Panc1 (cell line): Measurements from ENCODE around the gene HMGA1. TPM values are rescaled to one million over a fixed set of nuclear protein-coding genes. Genes with fewer than 3 reads are reported as not detected.

Source experiments
- ATAC-seq: fragments of 200-7000 bp; cut with Tn5 transposase; 2 replicates; pipeline ENCODE4 v1.9.1; 2020; ENCODE audit warnings: mild to moderate bottlenecking, moderate library complexity
- BruUV-seq: library from RNA; stranded (reverse); fragments of 400-500 nt; replicated peaks from 2 replicates; lab custom pipeline; 2021; lab: Mats Ljungman, UMichigan
- CTCF ChIA-PET: fragments of 300-600 bp; sonication (Branson Sonifier 250); formaldehyde crosslinking; loops from one replicate; lab custom pipeline; 2022; ENCODE audit warnings: antibody characterized with exemption; lab: Charles Lee
- POLR2A ChIA-PET: fragments of 300-600 bp; sonication (Branson Sonifier 250); formaldehyde crosslinking; loops from one replicate; lab custom pipeline; 2022; ENCODE audit warnings: antibody characterized with exemption; lab: Charles Lee
- DNase-seq: peaks from one replicate; pipeline ENCODE4 v3.0.0-alpha.2; 2010; ENCODE audit warnings: low read depth, low spot score
- H3K27ac ChIP-seq: 2 replicates; pipeline ENCODE4 v1.5.1; 2011; ENCODE audit warnings: mild to moderate bottlenecking, low read length, inconsistent platforms
- H3K27me3 ChIP-seq: fragments of 200-500 bp; sonication (Bioruptor generic); 2 replicates; pipeline ENCODE4 v1.6.0; 2014; ENCODE audit warnings: low read length, inconsistent platforms; ENCODE audit not compliant: control insufficient read depth, insufficient read depth
- H3K36me3 ChIP-seq: fragments of 200-500 bp; sonication (Bioruptor generic); 2 replicates; pipeline ENCODE4 v1.5.1; 2014; ENCODE audit warnings: inconsistent platforms, mild to moderate bottlenecking, low read length, moderate library complexity; ENCODE audit not compliant: control insufficient read depth, insufficient read depth
- H3K4me1 ChIP-seq: 2 replicates; pipeline ENCODE4 v1.5.1; 2011; ENCODE audit warnings: inconsistent platforms, mild to moderate bottlenecking, low read length, moderate library complexity; ENCODE audit not compliant: control insufficient read depth, insufficient read depth
- H3K4me3 ChIP-seq, 2 experiments: 2 replicates each; pipeline ENCODE4 v1.5.1; 2011 to 2012; ENCODE audit warnings: low read depth in 2 of 2, low read length in 2 of 2, mild to moderate bottlenecking in 2 of 2, inconsistent platforms in 1 of 2, moderate library complexity in 1 of 2
- H3K9me3 ChIP-seq: fragments of 200-500 bp; sonication (Bioruptor generic); 2 replicates; pipeline ENCODE4 v1.5.1; 2014; ENCODE audit warnings: low read depth, mild to moderate bottlenecking, inconsistent platforms, low read length, moderate library complexity; ENCODE audit not compliant: control insufficient read depth, insufficient read depth
- POLR2AphosphoS5 ChIP-seq: IDR thresholded peaks from 2 replicates; pipeline ENCODE4 v1.6.1; 2012; ENCODE audit warnings: mild to moderate bottlenecking, low read depth, low read length, moderate library complexity
- SIN3A ChIP-seq: IDR thresholded peaks from 2 replicates; pipeline ENCODE4 v1.6.1; 2012; ENCODE audit warnings: low read depth, mild to moderate bottlenecking, low read length, moderate library complexity, borderline replicate concordance; ENCODE audit not compliant: insufficient read depth
- TCF7L2 ChIP-seq: IDR thresholded peaks from 2 replicates; pipeline ENCODE4 v1.6.1; 2011; ENCODE audit warnings: mild to moderate bottlenecking, low read depth, low read length, inconsistent platforms
- in situ Hi-C: cut with HindIII; loops from 2 replicates; pipeline ENCODE4 v1.10.0; 2016; ENCODE audit warnings: low sequenced_read_pairs, low pct_unique_long_range_greater_than_20kb
- intact Hi-C: fragments of 100-400 bp; cut with micrococcal nuclease; formaldehyde crosslinking; loops from one replicate; pipeline ENCODE4 v1.10.0; 2022; ENCODE audit not compliant: unreplicated experiment
- total RNA-seq: library from RNA; stranded (reverse); gene quantifications from one replicate; pipeline ENCODE4 v1.2.1, GENCODE V29; 2021; ENCODE audit not compliant: unreplicated experiment
- TF ChIP-seq, protein P1 (sequence below): fragments of 450-650 bp; IDR thresholded peaks from 2 replicates; pipeline ENCODE4 v1.5.1; 2017; ENCODE audit warnings: mild to moderate bottlenecking
- TF ChIP-seq, protein P2 (sequence below), 2 experiments: IDR thresholded peaks; 2 replicates each; pipeline ENCODE4 v1.6.1; 2011 to 2012; ENCODE audit warnings: low read depth in 2 of 2, control low read depth in 1 of 2, low read length in 1 of 2, mild to moderate bottlenecking in 1 of 2, moderate library complexity in 1 of 2; ENCODE audit not compliant: insufficient read depth in 1 of 2

The HMGA1 gene
- total RNA-seq, 1 experiment from 2014 or later = 444 TPM

DNA sequence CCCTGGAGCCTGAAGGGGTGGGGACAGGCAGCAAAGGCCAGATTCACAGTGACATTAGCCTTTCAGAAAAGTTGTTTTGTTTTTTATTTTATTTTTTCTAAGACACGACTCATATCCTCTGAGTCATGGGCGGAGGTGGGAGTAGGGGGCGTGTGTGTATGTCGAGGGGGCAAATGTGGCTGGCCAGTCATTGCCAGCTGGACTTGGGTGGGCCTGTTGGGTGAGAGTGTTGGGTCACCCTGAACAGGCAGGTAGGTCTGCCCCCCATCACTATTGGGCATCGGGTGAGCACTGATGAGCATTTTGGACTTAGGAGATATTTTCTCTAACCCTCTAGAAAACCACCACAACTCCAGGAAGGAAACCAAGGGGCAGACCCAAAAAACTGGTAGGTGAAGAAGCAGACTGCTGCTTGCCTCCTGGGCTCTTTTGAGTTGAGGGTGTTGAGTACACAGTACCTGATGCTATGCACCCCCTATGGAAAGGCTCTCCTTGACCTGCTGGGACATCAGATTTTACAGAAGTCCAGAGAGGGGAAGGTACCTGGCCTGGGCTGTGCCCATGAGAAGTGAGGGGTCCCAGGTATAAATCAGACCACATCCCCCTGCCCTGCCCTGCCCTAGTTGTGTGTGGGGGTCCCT, 6.6 kb downstream of the HMGA1 start:
- ChIA-PET POLR2A (interaction anchor here (0.6 to 0.8 kb wide), 3 partner anchors 14 to 182 kb away, joined by 3 to 8 read pairs (median 5); no protein-coding TSS in a partner anchor), CTCF (interaction anchor here (1.3 kb wide), 1 partner anchor 172 kb away, joined by 10 read pairs; no protein-coding TSS in a partner anchor)
- intact Hi-C loops (loop anchor here (5.0 kb wide), 1 partner anchor 46 kb away; no protein-coding TSS in a partner anchor), in situ Hi-C loops (no loop called here)
- Histone ChIP-seq H3K27ac (peak overlapping the region; percentile 90), H3K9me3 (no peaks in the 10 kb centered on the region), H3K4me3 (no peak overlapping the region), H3K27me3 (no peaks in the 10 kb centered on the region), H3K4me1 (peaks cover 89% of the 10 kb centered on the region), H3K36me3 (peaks cover 4% of the 10 kb centered on the region; the same call in 1 of the 2 replicates)
- BruUV-seq = no TSS peak
- DNase-seq (no peak), ATAC-seq (no peak)
- TF ChIP-seq POLR2AphosphoS5 = no peak
- TF ChIP-seq SIN3A = no peak
- no peak for TF ChIP-seq TCF7L2
- TF ChIP-seq, protein P1, sequence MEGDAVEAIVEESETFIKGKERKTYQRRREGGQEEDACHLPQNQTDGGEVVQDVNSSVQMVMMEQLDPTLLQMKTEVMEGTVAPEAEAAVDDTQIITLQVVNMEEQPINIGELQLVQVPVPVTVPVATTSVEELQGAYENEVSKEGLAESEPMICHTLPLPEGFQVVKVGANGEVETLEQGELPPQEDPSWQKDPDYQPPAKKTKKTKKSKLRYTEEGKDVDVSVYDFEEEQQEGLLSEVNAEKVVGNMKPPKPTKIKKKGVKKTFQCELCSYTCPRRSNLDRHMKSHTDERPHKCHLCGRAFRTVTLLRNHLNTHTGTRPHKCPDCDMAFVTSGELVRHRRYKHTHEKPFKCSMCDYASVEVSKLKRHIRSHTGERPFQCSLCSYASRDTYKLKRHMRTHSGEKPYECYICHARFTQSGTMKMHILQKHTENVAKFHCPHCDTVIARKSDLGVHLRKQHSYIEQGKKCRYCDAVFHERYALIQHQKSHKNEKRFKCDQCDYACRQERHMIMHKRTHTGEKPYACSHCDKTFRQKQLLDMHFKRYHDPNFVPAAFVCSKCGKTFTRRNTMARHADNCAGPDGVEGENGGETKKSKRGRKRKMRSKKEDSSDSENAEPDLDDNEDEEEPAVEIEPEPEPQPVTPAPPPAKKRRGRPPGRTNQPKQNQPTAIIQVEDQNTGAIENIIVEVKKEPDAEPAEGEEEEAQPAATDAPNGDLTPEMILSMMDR = no peak
- TF ChIP-seq, protein P2, sequence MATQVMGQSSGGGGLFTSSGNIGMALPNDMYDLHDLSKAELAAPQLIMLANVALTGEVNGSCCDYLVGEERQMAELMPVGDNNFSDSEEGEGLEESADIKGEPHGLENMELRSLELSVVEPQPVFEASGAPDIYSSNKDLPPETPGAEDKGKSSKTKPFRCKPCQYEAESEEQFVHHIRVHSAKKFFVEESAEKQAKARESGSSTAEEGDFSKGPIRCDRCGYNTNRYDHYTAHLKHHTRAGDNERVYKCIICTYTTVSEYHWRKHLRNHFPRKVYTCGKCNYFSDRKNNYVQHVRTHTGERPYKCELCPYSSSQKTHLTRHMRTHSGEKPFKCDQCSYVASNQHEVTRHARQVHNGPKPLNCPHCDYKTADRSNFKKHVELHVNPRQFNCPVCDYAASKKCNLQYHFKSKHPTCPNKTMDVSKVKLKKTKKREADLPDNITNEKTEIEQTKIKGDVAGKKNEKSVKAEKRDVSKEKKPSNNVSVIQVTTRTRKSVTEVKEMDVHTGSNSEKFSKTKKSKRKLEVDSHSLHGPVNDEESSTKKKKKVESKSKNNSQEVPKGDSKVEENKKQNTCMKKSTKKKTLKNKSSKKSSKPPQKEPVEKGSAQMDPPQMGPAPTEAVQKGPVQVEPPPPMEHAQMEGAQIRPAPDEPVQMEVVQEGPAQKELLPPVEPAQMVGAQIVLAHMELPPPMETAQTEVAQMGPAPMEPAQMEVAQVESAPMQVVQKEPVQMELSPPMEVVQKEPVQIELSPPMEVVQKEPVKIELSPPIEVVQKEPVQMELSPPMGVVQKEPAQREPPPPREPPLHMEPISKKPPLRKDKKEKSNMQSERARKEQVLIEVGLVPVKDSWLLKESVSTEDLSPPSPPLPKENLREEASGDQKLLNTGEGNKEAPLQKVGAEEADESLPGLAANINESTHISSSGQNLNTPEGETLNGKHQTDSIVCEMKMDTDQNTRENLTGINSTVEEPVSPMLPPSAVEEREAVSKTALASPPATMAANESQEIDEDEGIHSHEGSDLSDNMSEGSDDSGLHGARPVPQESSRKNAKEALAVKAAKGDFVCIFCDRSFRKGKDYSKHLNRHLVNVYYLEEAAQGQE (IDR thresholded peaks at IDR 0.05; ENCODE audit: insufficient read depth in 1 of 2, low read depth in 2 of 2, low read length in 1 of 2) = no peak

DNA sequence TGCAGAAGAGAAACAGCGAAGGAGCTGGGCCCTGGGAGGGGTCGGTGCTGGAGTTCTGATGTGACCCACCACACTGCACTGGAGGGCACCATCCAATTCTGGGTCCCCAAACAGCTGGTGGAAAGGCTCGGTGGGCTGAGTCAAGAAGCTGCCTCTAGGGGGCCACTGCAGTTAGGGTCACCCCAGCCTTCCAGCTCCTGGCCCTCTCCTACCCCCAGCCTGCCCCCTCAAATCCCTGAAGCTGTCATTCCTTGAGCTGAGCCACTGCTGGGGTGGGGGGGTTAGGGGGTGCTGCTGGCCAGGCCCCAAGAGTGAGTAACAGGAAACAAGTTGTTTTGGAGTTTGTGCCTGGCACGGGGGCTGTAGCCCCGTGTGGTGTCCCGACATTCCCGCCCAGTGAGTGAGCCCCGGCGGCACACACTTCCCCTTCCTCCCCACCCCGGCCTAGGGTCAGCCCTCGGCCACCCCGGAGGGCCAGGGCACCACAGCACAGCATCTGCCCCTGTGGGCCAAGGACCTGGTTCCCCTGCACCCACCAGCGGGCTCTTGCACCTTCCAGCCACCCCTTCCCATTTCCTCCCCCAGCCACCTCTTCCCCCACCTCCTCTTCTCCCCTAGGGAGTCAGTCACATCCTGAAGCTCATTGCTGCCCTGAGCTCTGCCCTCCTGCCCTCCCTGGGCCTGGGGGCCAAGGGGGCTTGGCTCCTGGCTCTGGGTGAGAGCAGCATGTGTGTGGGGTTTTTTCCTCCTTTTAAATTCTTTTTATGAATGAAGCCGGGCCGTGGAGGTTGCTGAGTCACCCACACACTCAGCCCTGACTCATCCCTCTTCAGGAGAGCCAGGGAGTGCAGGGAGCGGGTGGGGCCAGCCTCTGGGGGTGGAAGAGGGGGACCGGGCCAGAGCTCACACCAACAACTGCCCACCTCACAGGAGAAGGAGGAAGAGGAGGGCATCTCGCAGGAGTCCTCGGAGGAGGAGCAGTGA, 7.5 kb downstream of the HMGA1 start:
- ChIA-PET CTCF (interaction anchor here (0.6 to 1.3 kb wide), 6 partner anchors 30 to 402 kb away, joined by 3 to 10 read pairs (median 6); no protein-coding TSS in a partner anchor), POLR2A (interaction anchor here (0.6 to 0.8 kb wide), 3 partner anchors 26 to 183 kb away, joined by 5 to 19 read pairs (median 8); no protein-coding TSS in a partner anchor)
- intact Hi-C loops = loop anchor here (5.0 kb wide), 1 partner anchor 47 kb away; no protein-coding TSS in a partner anchor
- Histone ChIP-seq H3K4me3 (no peak overlapping the region), H3K4me1 (peaks cover 83% of the 10 kb centered on the region), H3K27me3 (no peaks in the 10 kb centered on the region), H3K9me3 (no peaks in the 10 kb centered on the region), H3K27ac (peak overlapping the region; percentile 90), H3K36me3 (peaks cover 4% of the 10 kb centered on the region; the same call in 1 of the 2 replicates)
- TF ChIP-seq, protein P1 = peak; percentile 77
- TF ChIP-seq POLR2AphosphoS5 (0 out of 2 replicates have a peak, but pooled peaks have one; percentile 15), TCF7L2 (peak; percentile 64), SIN3A (no peak)
- TF ChIP-seq, protein P2 (IDR thresholded peaks at IDR 0.05; ENCODE audit: insufficient read depth in 1 of 2, low read depth in 2 of 2, low read length in 1 of 2) = no peak
- in situ Hi-C loops = no loop called here
- BruUV-seq = no TSS peak
- DNase-seq = no peak
- peak; percentile 64 for ATAC-seq
